Articular chondrocyte of knee joint (primary cell): ENCODE data around the gene VTCN1. TPM values are rescaled to one million over a fixed set of nuclear protein-coding genes. Genes with fewer than 3 reads are reported as not detected.

ENCODE experiments used
- small RNA-seq: library from RNA; depleted of rRNA; stranded (forward); fragments of <200 nt; gene quantifications from one replicate; pipeline ENCODE3, GENCODE V24; 2012
- total RNA-seq: library from RNA; depleted of rRNA; stranded (reverse); fragments of >200 nt; gene quantifications from 2 replicates; pipeline ENCODE4 v1.2.3, GENCODE V29; 2012

Gene VTCN1, protein sequence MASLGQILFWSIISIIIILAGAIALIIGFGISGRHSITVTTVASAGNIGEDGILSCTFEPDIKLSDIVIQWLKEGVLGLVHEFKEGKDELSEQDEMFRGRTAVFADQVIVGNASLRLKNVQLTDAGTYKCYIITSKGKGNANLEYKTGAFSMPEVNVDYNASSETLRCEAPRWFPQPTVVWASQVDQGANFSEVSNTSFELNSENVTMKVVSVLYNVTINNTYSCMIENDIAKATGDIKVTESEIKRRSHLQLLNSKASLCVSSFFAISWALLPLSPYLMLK
- total RNA-seq, result not detected in 2 replicates

DNA sequence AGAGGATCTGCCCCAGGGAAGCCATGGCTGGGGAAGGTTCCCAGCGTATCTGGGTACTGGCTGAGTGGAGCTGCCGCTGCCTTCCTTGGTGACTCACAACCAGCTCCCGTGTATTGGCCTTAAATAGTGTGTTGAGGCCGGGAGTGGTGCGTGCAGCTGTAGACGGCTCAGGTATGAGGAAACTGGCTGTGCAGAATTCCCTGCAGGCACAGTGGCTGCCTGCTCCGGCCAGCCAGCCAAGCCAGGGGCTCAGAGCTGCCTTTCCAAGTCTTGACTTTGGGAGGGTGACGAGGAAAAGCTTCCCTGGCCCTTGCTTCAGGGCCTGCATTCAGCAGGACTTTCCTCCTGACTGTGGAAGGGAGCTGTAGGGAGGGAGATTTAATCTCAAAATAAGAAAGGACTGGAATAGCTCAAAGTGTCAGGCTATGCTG, at the start of gene VTCN1:
TSS of gene VTCN1 (minus strand) at position 97 of the 431 bp plus-strand sequence. CDS start at position 25, 72 bp downstream.

DNA sequence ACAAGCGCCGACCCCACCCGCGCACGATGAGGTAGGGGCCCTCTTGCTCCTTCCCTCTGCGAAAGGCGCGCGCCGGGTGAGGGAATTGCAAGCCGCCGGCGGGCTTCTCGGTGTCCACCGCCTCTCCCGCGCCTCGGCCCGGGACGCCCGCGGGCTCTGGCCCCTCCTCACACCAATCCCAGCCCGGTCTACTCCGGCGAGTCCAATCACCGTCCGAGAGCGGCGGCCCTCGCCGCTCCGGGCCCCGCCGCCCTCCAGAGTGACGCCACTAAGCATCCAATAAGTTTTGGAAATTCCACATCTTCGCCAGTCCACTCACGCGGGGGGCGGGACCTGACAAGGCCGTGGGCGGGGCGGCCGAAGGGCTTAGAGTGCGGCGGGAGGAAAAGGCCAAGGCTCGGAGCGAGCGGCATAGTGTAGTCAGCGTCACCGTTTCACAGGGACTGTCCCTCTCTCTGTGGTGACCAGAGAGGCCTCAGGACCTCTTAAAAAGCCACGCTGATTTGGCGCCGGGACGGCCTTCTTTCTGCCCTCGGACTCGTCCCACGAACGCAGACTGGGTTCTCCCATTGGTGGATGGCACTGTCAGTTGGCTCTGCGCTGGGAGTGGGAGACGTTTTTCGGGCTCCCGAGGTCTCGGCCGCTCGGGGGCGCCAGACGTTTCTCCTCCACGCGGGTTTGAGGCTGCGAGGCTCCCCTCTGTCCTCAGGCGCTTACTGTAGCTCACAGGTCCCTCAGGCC, 89.0 kb downstream of the VTCN1 start, which contains the start of gene TRIM45:
TSS of gene TRIM45 (minus strand) at position 161 of the 741 bp plus-strand sequence. CDS start 548 bp downstream, outside the sequence.

Small RNAs within 50 kb of the gene (small RNA-seq; reads per million reads assigned to genes)
- gene MIR942 (35.0 reads per million, percentile 96 among the genes with 10 or more reads in this experiment), gene RF00017 (not detected)

Other genes starting within 250 kb of the VTCN1 start
- 0.22 and 0.26 TPM in 2 replicates for gene CD101, start 209.2 kb downstream of the VTCN1 start, total RNA-seq
- 7.1 and 9.1 TPM in 2 replicates for gene TTF2, start 150.6 kb downstream of the VTCN1 start, total RNA-seq
- gene TRIM45, start 89.2 kb downstream of the VTCN1 start, total RNA-seq, result 1.4 and 1.9 TPM in 2 replicates
- 53.2 TPM in 2 replicates for gene MAN1A2, start 156.5 kb upstream of the VTCN1 start, total RNA-seq